HG02938 (cell line): ENCODE data around the gene ACOT7.

Source experiments
- ATAC-seq: cut with Tn5 transposase; IDR thresholded peaks from one replicate; pipeline ENCODE4 v1.9.1; 2021; ENCODE audit warnings: mild to moderate bottlenecking, moderate library complexity; ENCODE audit not compliant: unreplicated experiment

The ACOT7 gene

DNA sequence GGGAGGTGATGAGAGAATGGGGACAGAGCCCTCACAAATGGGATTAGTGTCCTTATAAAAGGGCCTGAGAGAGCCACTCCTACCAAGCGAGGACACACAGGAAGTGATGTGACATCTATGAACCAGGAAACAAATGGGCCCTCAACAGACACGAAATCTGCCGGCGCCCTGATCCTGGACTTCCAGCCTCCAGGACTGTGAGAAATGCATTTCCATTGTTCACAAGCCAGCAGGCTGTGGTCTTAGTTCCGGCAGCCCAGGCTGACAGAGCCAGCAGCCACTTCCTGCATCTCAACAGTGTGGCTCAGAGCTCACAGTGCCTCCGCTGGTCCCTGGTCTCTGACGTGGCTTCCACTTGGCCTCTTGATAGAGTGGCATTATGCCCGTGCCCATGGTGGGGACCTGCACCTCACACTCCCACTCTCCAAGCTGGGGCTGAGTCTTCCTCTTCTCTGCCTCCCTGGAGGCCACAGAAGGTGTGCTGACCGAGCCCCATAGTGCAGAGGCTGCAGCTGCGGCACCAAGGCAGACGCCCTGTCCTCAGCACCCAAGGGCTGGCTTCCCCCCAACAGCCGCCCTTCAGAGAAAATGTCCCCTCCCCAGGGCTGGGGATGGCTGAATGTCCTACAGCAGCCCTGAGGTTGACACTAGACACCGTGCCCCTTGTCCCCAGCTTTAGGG, 44.9 kb downstream of the ACOT7 start:
- ATAC-seq: no peak

- no peak for ATAC-seq
Measured at GRCh38 chr1:6347641-6348487, 45.7 kb downstream of the ACOT7 start.

- ATAC-seq: no peak
Measured at GRCh38 chr1:6345460-6345859, 48.1 kb downstream of the ACOT7 start.

DNA sequence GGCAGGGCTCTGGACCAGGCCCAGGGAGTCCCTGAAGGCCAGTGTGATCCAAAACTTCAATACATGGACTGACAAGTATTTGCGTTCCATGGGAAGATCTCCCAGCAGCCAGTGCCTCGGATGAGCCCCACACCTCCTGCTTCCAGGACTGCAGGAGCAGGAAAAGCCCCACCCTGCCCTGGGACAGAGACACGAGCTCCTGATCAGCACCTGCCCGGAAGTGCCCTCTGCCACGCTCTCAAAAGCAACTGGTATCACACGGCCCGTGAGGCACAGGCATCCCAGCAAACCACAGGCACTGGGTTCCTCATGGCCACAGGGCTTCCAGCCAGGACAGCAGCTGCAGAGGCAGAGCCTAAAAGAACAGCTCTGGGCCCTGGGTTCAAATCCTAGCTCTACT, 48.6 kb downstream of the ACOT7 start:
- no peak for ATAC-seq

DNA sequence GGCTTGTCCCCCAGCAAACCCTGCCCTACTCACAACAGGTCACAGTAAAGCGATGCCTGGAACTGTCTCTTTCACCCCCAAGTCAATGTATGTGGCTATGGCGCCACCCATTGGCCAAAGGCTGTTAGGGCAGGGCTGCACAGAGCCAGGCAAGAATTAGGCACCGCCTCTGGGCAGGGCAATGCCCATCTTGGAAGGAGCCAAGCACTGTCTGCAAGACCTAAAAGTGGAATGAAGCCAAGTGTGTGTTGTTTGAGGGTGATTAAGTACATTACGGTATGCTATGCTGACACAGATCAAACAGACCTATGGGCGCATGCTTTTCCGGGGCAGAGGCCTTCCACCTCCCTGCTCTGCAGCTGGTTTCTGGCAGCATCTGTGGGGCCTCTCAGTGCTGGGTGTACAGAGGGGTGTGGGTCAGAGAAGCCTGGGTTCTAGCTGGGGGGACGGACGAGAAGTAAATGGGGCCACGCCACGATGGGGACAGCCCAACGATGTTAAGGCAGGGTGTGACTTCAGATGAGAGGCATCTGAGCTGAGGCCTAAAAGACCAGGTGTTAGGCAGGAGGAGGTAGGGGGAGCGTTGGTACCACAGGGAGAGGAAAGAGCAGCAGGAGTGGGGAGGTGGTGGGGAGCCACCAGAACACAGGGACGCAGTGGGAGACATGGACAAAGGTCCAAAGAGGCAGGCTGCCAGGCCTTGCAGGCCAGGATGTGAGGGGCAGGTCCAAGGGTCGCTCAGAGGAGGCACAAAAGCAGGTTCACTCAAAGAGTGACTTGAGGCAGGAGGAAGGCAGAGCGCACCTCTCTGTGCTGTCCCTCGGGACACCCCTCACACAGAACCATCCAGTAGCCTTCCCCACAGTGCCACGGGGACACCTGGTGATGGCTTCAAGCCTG, 49.8 kb downstream of the ACOT7 start:
- no peak for ATAC-seq

DNA sequence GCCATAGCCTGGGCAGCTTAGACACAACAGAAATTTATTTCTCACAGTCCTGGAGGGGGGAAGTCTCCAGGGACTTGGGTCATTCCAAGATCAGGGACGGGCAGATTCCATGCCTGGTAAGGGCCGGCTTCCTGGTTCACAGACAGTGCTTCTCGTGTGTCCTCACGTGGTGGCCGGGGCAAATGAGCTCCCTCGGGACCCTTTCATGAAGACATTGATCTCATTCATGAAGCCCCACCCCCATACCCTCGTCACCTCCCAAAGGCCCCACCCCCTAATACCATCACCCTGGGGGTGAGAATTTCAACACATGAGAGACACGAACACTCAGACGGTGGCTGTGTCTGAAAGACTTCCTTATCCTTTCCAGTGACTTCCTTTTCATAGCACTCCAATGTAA, 51.5 kb downstream of the ACOT7 start:
- no peak for ATAC-seq

DNA sequence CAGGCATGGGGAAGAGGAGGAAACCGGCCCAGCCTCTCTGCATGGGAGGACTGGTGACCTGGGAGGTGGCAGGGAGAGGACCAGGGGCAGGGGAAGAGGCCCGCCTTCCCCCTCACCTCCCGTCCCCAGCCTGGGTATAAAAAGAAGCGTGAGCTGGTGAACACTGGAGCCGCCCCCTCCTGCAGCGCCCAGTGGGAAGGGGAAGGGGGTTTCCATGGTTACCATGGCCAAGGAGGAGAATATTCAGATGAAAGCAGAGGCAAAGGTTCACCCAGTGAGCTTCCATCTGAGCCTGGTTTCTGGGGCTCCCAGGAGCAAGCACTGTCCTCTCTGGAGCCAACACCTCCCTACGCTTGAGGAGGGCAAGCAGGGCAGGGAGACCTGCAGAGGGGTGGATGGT, 54.9 kb downstream of the ACOT7 start:
- ATAC-seq: no peak

GRCh38 chr1:6336776-6337622, 56.6 kb downstream of the ACOT7 start:
- no peak for ATAC-seq

- ATAC-seq: no peak
Measured at GRCh38 chr1:6334261-6334993, 59.1 kb downstream of the ACOT7 start.

DNA sequence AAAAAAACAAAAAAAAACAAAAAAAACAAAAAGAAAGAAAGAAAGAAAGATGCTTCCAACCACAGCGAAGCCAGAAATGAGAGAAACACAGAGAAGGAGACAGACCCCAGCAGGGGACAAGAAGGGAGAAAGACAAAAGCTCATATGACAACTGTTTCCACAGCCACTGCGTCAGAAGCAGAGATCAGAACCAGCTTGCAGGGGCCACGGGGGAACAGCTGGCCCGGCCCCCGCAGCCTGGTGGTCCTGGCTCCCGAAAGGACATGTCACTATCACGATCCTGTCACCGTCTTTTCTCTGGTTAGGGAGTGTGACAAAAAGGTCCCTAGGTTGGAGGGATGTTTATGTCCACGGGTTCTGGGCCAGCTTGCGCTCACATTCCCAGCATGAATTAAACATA, 60.7 kb downstream of the ACOT7 start:
- no peak for ATAC-seq

DNA sequence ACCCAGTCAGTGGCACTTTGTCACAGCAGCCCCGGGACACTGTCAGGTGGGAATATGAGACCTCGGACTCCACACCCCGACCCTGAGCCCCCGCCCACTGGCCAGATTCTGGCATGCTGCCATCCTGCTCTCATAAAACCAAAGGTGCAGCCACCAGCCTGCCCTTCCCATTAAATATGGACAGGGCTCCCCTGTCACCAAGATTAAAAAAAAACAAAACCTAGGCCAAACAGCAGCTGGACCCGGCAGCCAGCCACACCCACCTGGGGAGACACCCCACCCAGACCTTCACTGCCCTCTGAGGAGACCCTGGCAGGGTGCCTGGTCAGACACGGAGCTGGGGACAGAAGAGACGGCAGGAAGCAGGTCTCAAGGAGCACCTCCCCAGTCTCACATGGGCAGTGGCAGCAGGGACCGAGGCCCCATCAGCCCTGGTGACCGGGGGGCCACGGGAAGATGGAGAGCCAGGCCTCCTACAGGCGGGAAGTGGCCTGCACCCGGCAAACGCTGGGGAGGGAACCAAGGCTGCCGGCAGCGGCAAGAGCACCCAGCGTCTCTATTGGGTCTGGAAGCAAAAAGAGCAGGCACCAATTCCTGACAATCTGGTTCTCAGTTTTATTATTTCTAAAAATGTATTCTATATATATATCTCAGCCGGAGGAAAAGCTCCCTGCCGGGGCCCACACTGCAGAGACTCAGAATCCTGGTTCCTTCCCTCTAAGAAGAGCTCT, 61.9 kb downstream of the ACOT7 start:
- no peak for ATAC-seq

GRCh38 chr1:6330410-6330911, 63.1 kb downstream of the ACOT7 start:
- no peak for ATAC-seq

GRCh38 chr1:6329851-6330250, 63.7 kb downstream of the ACOT7 start:
- no peak for ATAC-seq

DNA sequence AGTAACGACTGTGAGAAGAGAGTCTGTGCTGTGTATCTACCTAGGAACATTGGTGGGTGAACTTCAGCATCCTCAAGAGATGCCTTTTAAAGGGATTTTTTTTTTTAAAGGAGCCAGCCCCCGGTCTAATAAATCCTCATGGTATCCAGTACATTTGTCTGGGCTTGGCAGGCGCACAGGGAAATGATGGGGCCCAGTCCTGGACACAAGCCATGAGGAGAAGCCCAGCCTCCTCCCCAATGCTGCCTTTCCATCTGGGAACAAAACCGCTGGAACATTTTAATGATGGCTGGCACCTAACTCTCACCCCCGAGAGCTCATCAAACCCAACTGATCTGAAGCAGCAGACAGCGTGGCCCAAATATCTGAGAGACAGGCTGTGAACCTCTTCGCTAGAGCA, 64.2 kb downstream of the ACOT7 start:
- ATAC-seq: no peak

DNA sequence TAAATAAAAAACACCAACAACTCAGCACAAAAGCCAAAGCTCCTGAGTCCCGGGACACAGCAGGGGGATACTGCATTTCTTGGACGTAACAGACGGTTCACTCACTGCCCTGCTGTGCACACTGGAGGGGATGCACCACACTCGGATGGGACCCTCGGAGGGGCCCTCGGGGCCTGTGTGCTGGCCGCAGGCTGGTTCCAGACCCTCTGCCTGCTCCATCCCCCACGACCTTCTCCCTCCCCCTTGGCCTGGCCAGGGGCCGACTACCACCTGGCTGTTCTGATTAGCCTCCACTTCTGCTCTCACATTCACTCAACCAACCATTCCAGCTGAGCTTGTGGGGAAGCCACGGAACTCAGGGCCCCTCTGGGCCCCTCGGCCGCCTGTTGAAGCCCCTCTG, 64.9 kb downstream of the ACOT7 start:
- ATAC-seq: no peak

DNA sequence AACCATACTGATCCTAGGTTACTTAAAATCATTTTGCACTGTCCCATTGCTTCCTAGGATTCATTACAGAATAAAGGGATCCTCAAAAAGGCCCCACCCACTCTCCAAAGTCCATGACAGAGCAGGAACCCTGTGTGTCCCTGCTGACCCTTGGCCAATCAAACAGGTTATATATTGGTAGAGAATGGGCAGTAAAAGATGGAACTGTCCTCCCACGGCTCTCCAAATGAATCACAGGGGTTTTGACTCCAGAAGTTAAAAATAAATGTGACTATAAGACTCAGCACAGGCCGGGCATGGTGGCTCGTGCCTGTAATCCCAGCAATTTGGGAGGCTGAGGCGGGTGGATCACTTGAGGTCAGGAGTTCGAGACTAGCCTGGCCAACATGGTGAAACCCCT, 65.5 kb downstream of the ACOT7 start:
- ATAC-seq: no peak

DNA sequence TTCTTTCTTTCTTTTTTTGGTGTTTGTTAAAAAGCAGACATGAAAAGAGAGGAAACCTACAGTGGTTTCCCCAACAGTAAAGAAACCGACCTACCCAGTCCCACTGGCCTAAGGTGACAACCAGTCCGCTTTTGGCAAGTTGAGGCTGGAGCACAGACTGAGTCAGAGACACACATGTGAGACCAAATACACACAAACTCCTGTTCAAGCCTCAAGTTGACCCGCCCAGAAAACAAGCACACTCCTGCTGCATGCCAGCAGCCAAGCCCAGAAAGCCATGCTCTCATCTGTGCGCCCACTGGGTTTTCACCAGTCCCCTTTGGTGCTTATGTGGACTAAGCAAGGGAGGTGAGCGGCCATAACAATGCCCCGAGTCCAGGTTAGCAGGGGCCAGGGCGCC, 68.1 kb downstream of the ACOT7 start:
- no peak for ATAC-seq

- no peak for ATAC-seq
Measured at GRCh38 chr1:6322161-6322560, 71.4 kb downstream of the ACOT7 start.

DNA sequence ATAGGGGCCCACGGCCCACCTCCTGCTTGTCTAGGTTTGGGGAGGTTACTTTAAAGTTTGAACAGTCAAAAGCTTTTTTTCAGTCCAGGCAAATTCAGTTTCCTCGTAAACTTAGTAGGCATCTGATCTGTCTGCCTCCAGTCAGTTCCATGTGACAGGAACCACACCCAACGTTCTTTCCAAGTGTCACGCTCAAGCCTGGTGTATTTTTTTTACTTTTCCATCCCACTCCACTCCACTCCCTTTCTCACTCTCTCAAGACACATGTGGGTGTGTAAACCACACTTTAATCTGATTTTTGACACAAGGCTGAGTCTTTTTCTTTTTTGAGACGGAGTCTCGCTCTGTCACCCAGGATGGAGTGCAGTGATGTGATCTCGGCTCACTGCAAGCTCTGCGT, 72.4 kb downstream of the ACOT7 start:
- no peak for ATAC-seq
